OCI-LY1 (cell line): ENCODE data around the gene C15orf62.
A peak's percentile ranks its signal among the peaks of the same experiment; 100 is the strongest.

ENCODE experiments used
- H2AFZ ChIP-seq: fragments of 200-600 bp; sonication (generic), shearing (Covaris generic); 2 replicates; pipeline ENCODE4 v1.6.0; 2014; ENCODE audit warnings: antibody characterized with exemption, mild to moderate bottlenecking, low read length
- H3F3A ChIP-seq: fragments of 200-600 bp; sonication (generic), shearing (Covaris generic); 2 replicates; pipeline ENCODE4 v1.6.0; 2014; ENCODE audit warnings: mild to moderate bottlenecking, antibody characterized with exemption, low read length, moderate library complexity; ENCODE audit not compliant: insufficient read depth
- H3K27ac ChIP-seq: fragments of 200-600 bp; sonication (generic); 2 replicates; pipeline ENCODE4 v1.5.1; 2014; ENCODE audit warnings: low read length, mixed run types, mild to moderate bottlenecking, low read depth; ENCODE audit not compliant: poor library complexity, severe bottlenecking
- H3K27me3 ChIP-seq: fragments of 200-600 bp; sonication (generic); 2 replicates; pipeline ENCODE4 v1.6.0; 2014; ENCODE audit warnings: antibody characterized with exemption, mild to moderate bottlenecking, low read length, moderate library complexity; ENCODE audit not compliant: insufficient read depth
- H3K36me3 ChIP-seq: fragments of 200-600 bp; sonication (generic); 2 replicates; pipeline ENCODE4 v1.6.1; 2014; ENCODE audit warnings: mild to moderate bottlenecking, antibody characterized with exemption, low read length, moderate library complexity, mixed read lengths; ENCODE audit not compliant: insufficient read depth
- H3K4me1 ChIP-seq: fragments of 200-600 bp; sonication (generic); 2 replicates; pipeline ENCODE4 v1.5.1; 2014; ENCODE audit warnings: mild to moderate bottlenecking, low read length, moderate library complexity; ENCODE audit not compliant: insufficient read depth, severe bottlenecking
- H3K4me2 ChIP-seq: fragments of 200-600 bp; sonication (generic), shearing (Covaris generic); 2 replicates; pipeline ENCODE4 v1.6.1; 2014; ENCODE audit warnings: low read length
- H3K4me3 ChIP-seq: fragments of 200-600 bp; sonication (generic); 2 replicates; pipeline ENCODE4 v1.5.1; 2014; ENCODE audit warnings: low read length, low read depth, mild to moderate bottlenecking, mixed read lengths; ENCODE audit not compliant: poor library complexity, severe bottlenecking
- H3K79me2 ChIP-seq: fragments of 200-600 bp; shearing (Covaris generic); 2 replicates; pipeline ENCODE4 v1.6.1; 2016; ENCODE audit warnings: mixed run types, low read length, mixed read lengths; ENCODE audit not compliant: insufficient read depth
- H3K9ac ChIP-seq: fragments of 200-600 bp; sonication (generic), shearing (Covaris generic); 2 replicates; pipeline ENCODE4 v1.6.1; 2014; ENCODE audit warnings: mild to moderate bottlenecking, low read length, mixed read lengths
- H3K9me2 ChIP-seq: fragments of 200-600 bp; sonication (generic), shearing (Covaris generic); 2 replicates; pipeline ENCODE4 v1.6.1; 2014; ENCODE audit warnings: low read depth, mild to moderate bottlenecking, low read length, mixed read lengths
- H3K9me3 ChIP-seq: fragments of 200-600 bp; shearing (Covaris generic); 2 replicates; pipeline ENCODE4 v1.6.1; 2014; ENCODE audit warnings: low read length, mixed read lengths
- H4K20me1 ChIP-seq: fragments of 200-600 bp; sonication (generic), shearing (Covaris generic); 2 replicates; pipeline ENCODE4 v1.6.0; 2016; ENCODE audit warnings: mild to moderate bottlenecking, low read length; ENCODE audit not compliant: insufficient read depth
- EZH2 ChIP-seq: fragments of 200-600 bp; sonication (generic), shearing (Covaris generic); IDR thresholded peaks from 2 replicates; pipeline ENCODE4 v1.8.0; 2017; ENCODE audit warnings: borderline replicate concordance, mixed run types, mild to moderate bottlenecking, antibody characterized with exemption, low read length, moderate library complexity, mixed read lengths
- TF ChIP-seq, protein P1 (sequence below): fragments of 200-600 bp; sonication (generic), shearing (Covaris generic); IDR thresholded peaks from 2 replicates; pipeline ENCODE4 v1.5.1; 2017; ENCODE audit warnings: mild to moderate bottlenecking, antibody characterized with exemption, low read length, moderate library complexity, mixed read lengths

The C15orf62 gene

DNA sequence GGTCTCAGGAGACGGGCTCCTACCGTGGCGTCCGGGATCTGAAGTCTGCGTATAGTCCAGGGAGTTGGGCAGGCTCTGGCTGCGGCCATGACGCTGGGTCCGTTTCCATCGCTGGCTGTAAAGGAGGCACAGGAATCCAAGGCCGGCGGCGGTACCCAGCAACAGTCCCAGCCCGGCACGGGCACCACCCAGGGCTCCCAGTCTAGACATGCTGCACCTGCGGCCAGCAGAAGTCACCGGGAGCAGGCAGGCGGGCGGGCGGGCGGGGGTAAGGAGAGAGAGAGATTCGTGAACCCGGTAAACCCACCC, 15.3 kb upstream of the C15orf62 start:
- Histone ChIP-seq H3K9ac (peak overlapping the region; percentile 93), H3K9me2 (no peaks in the 10 kb centered on the region), H3K79me2 (peaks cover 22% of the 10 kb centered on the region), H3K27me3 (no peaks in the 10 kb centered on the region), H3K4me3 (peak overlapping the region; percentile 99), H3K4me1 (peaks cover 44% of the 10 kb centered on the region), H4K20me1 (no peaks in the 10 kb centered on the region), H3K27ac (peak overlapping the region; percentile 13), H3F3A (no peaks in the 10 kb centered on the region; the same call in 1 of the 2 replicates), H3K36me3 (peaks cover 32% of the 10 kb centered on the region), H3K9me3 (no peaks in the 10 kb centered on the region), H3K4me2 (peak overlapping the region; percentile 98), H2AFZ (no peak overlapping the region)
- no peak for TF ChIP-seq EZH2
- TF ChIP-seq, protein P1, sequence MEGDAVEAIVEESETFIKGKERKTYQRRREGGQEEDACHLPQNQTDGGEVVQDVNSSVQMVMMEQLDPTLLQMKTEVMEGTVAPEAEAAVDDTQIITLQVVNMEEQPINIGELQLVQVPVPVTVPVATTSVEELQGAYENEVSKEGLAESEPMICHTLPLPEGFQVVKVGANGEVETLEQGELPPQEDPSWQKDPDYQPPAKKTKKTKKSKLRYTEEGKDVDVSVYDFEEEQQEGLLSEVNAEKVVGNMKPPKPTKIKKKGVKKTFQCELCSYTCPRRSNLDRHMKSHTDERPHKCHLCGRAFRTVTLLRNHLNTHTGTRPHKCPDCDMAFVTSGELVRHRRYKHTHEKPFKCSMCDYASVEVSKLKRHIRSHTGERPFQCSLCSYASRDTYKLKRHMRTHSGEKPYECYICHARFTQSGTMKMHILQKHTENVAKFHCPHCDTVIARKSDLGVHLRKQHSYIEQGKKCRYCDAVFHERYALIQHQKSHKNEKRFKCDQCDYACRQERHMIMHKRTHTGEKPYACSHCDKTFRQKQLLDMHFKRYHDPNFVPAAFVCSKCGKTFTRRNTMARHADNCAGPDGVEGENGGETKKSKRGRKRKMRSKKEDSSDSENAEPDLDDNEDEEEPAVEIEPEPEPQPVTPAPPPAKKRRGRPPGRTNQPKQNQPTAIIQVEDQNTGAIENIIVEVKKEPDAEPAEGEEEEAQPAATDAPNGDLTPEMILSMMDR: no peak

DNA sequence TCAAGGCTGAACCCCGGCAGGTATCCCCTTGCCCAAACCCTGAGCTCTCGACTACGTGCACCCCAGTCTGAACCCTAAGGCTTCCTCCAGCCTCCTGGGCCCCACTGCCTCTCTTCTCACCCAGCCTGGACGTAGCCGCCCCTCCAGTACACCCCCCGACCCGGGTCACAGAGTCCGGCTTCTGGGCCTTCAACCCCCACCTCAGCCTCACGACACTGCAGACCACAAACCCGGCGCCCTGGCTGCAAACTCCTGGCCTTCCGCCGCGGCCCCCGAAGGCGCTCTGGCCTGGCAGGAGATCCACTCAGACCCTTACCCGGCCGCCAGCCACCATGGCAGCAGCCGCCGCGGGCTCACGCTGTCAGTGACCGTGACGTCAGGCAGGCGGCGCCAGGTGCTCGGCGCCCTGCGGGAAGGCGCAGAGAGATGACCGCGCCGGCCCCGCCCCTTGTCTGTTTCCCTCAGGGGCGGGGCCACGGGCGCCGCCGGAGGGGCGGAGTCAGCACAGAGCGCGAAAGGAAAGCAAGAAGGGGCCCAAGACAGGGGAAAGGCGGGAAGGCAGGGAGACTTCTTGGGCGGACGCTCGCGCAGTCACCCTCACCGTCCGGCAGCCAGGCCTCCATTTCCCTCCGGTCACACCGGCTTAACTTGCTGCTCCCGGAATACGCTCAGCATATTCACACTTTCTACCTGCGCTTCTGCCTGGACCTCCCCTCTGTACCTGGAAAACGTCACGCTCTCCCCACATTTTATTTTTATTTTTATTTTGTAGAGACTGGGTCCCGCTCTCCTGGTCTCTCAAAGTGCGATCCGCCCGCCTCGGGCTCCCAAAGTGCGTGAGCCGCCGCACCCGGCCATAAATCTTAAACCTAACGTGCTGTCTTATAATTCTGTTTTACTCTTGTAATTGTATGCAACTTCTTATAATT, 14.6 kb upstream of the C15orf62 start, which contains the start of gene RMDN3:
TSS of gene RMDN3 (minus strand) at position 372 of the 929 bp plus-strand sequence. CDS start 471 bp downstream, outside the sequence.
- H3K4me2 ChIP-seq: peak within 1 kb of the TSS; percentile 98
- no peaks in the 10 kb centered on the region for H3K9me2 ChIP-seq
- peak within 1 kb of the TSS; percentile 93 for H3K9ac ChIP-seq
- peak within 1 kb of the TSS; percentile 99 for H3K4me3 ChIP-seq
- H3K9me3 ChIP-seq: no peaks in the 10 kb centered on the region
- H3K27me3 ChIP-seq: no peaks in the 10 kb centered on the region
- H3K27ac ChIP-seq: peak within 1 kb of the TSS; percentile 85
- peaks cover 22% of the 10 kb centered on the region for H3K79me2 ChIP-seq
- H3K4me1 ChIP-seq: peaks cover 50% of the 10 kb centered on the region
- peaks cover 28% of the 10 kb centered on the region for H3K36me3 ChIP-seq
- H3F3A ChIP-seq: no peaks in the 10 kb centered on the region; the same call in 1 of the 2 replicates
- no peaks in the 10 kb centered on the region for H4K20me1 ChIP-seq
- TF ChIP-seq, protein P1: no peak
- no peak for TF ChIP-seq EZH2
- H2AFZ ChIP-seq: peak within 1 kb of the TSS; percentile 22; the same call in 1 of the 2 replicates

DNA sequence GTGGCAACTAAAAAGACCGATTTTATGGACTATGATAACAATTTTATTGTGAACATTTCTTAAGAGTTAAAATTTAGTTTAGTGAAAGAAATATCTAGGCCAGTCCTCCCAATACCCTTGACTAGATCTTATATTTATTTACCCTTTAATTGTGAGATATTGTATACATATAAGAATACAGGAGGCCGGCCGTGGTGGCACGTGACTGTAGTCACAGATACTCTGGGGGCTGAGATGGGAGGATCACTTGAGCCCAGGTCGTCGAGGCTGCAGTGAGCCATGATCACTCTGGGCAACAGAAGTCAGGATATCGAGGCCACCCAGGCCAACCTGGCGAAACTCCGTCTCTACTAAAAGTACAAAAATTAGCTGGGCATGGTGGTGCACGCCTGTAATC, 14.0 kb upstream of the C15orf62 start:
- H3K9me2 ChIP-seq: no peaks in the 10 kb centered on the region
- H3K4me1 ChIP-seq: peaks cover 56% of the 10 kb centered on the region
- peak overlapping the region; percentile 93 for H3K9ac ChIP-seq
- peak overlapping the region; percentile 85 for H3K27ac ChIP-seq
- TF ChIP-seq, protein P1: no peak
- TF ChIP-seq EZH2: no peak
- H4K20me1 ChIP-seq: no peaks in the 10 kb centered on the region
- H3K36me3 ChIP-seq: peaks cover 22% of the 10 kb centered on the region
- H3K4me2 ChIP-seq: peak overlapping the region; percentile 98
- peak overlapping the region; percentile 99 for H3K4me3 ChIP-seq
- peak overlapping the region; percentile 22; the same call in 1 of the 2 replicates for H2AFZ ChIP-seq
- no peaks in the 10 kb centered on the region for H3K9me3 ChIP-seq
- H3F3A ChIP-seq: peaks cover 3% of the 10 kb centered on the region; the same call in 1 of the 2 replicates
- peaks cover 22% of the 10 kb centered on the region for H3K79me2 ChIP-seq
- H3K27me3 ChIP-seq: no peaks in the 10 kb centered on the region
